Upper lobe of left lung (tissue), 4 donors: ENCODE measurements around the gene C3orf49.

ENCODE experiments used
- POLR2AphosphoS5 ChIP-seq, 2 donors: sonication (generic); formaldehyde crosslinking; IDR thresholded peaks; one replicate each; pipeline ENCODE4 v1.5.1; 2017; ENCODE audit warnings: antibody characterized with exemption in 2 of 2
- TF ChIP-seq, protein P1 (sequence below), 6 experiments: fragments of 450-650 bp in 4 of 6; fragments of 200-600 bp in 2 of 6; sonication (generic) in 2 of 6; IDR thresholded peaks; one replicate each; pipeline ENCODE4 v1.5.1; 2016 to 2019; ENCODE audit warnings: antibody characterized with exemption in 6 of 6

DNA sequence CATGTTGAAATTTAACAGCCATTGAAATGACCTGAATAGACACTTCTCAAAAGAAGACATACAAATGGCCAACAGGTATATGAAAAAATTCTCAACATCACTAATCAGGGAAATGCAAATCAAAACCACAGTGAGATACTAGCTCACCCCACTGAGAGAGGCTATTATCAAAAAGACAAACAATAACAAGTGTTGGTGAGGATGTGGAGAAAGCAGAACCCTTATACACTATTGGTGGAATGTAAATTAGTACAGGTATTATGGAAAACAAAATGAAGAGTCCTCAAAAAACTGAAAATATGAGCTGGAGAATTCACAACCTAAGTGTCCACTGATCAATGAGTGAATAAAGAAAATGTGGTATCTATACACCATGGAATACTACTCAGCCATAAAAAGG lies 23.0 kb downstream of the C3orf49 start:
- no peak for TF ChIP-seq POLR2AphosphoS5 (IDR thresholded peaks at IDR 0.05)
- TF ChIP-seq, protein P1, sequence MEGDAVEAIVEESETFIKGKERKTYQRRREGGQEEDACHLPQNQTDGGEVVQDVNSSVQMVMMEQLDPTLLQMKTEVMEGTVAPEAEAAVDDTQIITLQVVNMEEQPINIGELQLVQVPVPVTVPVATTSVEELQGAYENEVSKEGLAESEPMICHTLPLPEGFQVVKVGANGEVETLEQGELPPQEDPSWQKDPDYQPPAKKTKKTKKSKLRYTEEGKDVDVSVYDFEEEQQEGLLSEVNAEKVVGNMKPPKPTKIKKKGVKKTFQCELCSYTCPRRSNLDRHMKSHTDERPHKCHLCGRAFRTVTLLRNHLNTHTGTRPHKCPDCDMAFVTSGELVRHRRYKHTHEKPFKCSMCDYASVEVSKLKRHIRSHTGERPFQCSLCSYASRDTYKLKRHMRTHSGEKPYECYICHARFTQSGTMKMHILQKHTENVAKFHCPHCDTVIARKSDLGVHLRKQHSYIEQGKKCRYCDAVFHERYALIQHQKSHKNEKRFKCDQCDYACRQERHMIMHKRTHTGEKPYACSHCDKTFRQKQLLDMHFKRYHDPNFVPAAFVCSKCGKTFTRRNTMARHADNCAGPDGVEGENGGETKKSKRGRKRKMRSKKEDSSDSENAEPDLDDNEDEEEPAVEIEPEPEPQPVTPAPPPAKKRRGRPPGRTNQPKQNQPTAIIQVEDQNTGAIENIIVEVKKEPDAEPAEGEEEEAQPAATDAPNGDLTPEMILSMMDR (IDR thresholded peaks at IDR 0.05) = no peak
